ENCODE data around the gene TBC1D4. TPM values are rescaled to one million over a fixed set of nuclear protein-coding genes. Genes with fewer than 3 reads are reported as not detected.

The TBC1D4 gene
- total and polyA plus RNA-seq, 2 experiments from 2014 or later = 5.5 to 13.5 TPM

- Histone ChIP-seq H3K79me2 (ENCODE audit: insufficient read depth) (peaks cover 12% of the 10 kb centered on the region), H3K27me3 (replicated peaks; ENCODE audit: insufficient read depth) (no peaks in the 10 kb centered on the region), H3K9me2 (ENCODE audit: insufficient read depth) (no peaks in the 10 kb centered on the region), H4K20me1 (ENCODE audit: insufficient read depth) (no peaks in the 10 kb centered on the region), H3K4me1 (ENCODE audit: insufficient read depth) (peaks cover 16% of the 10 kb centered on the region), H3K36me3 (ENCODE audit: low read depth) (no peaks in the 10 kb centered on the region), H3K27ac (peak overlapping the region; percentile 18), H3K9ac (peak overlapping the region; percentile 56), H2AFZ (peak overlapping the region; percentile 64), H3K9me3 (ENCODE audit: low read depth) (no peaks in the 10 kb centered on the region), H3F3A (ENCODE audit: insufficient read depth) (peaks cover 9% of the 10 kb centered on the region), H3K4me3 (peak overlapping the region; percentile 60), H3K4me2 (ENCODE audit: unreplicated experiment) (peak overlapping the region; percentile 82)
- WGBS, 2 experiments (ENCODE audit: low coverage in 1 of 2, low lambda C conversion rate in 2 of 2, missing lambda C conversion rate in 2 of 2) = 9 to 10% methylated on average over 7 of the region's 7 CpGs
- DNase-seq = peak; percentile 59
- in situ Hi-C loops (cut with MboI) = no loop called here
- TF ChIP-seq EZH2 (IDR thresholded peaks at IDR 0.05; ENCODE audit: insufficient read depth, poor library complexity, severe bottlenecking) (no peak), EZH2phosphoT487 (IDR thresholded peaks at IDR 0.05; ENCODE audit: insufficient read depth, low read depth) (no peak)
Observed at GRCh38 chr13:75445717-75446499, 36.1 kb downstream of the TBC1D4 start.

- H3K36me3 ChIP-seq (ENCODE audit: low read depth) = no peaks in the 10 kb centered on the region
- peaks cover 16% of the 10 kb centered on the region for H3K4me1 ChIP-seq (ENCODE audit: insufficient read depth)
- WGBS, 2 experiments (ENCODE audit: low coverage in 1 of 2, low lambda C conversion rate in 2 of 2, missing lambda C conversion rate in 2 of 2) = 98 to 99% methylated on average over 6 of the region's 6 CpGs
- H3K9me3 ChIP-seq (ENCODE audit: low read depth) = no peaks in the 10 kb centered on the region
- H3K9ac ChIP-seq = no peak overlapping the region
- H3K4me2 ChIP-seq (ENCODE audit: unreplicated experiment) = no peak overlapping the region
- H3K27ac ChIP-seq = no peak overlapping the region
- in situ Hi-C loops (cut with MboI) = no loop called here
- H3K27me3 ChIP-seq (replicated peaks; ENCODE audit: insufficient read depth) = no peaks in the 10 kb centered on the region
- no peaks in the 10 kb centered on the region for H3K9me2 ChIP-seq (ENCODE audit: insufficient read depth)
- no peak overlapping the region for H2AFZ ChIP-seq
- no peak for DNase-seq
- no peak for TF ChIP-seq EZH2phosphoT487 (IDR thresholded peaks at IDR 0.05; ENCODE audit: insufficient read depth, low read depth)
- TF ChIP-seq EZH2 (IDR thresholded peaks at IDR 0.05; ENCODE audit: insufficient read depth, poor library complexity, severe bottlenecking) = no peak
- H3K79me2 ChIP-seq (ENCODE audit: insufficient read depth) = peaks cover 25% of the 10 kb centered on the region
- H4K20me1 ChIP-seq (ENCODE audit: insufficient read depth) = no peaks in the 10 kb centered on the region
- H3F3A ChIP-seq (ENCODE audit: insufficient read depth) = peaks cover 9% of the 10 kb centered on the region
- H3K4me3 ChIP-seq = no peak overlapping the region
Observed at GRCh38 chr13:75444016-75444415, 38.0 kb downstream of the TBC1D4 start.

GRCh38 chr13:75443356-75443958, 38.5 kb downstream of the TBC1D4 start:
- Histone ChIP-seq H3K27ac (no peak overlapping the region), H3K4me2 (ENCODE audit: unreplicated experiment) (no peak overlapping the region), H3K36me3 (ENCODE audit: low read depth) (no peaks in the 10 kb centered on the region), H3K9me3 (ENCODE audit: low read depth) (no peaks in the 10 kb centered on the region), H3F3A (ENCODE audit: insufficient read depth) (peaks cover 9% of the 10 kb centered on the region), H4K20me1 (ENCODE audit: insufficient read depth) (no peaks in the 10 kb centered on the region), H3K4me3 (no peak overlapping the region), H3K9me2 (ENCODE audit: insufficient read depth) (no peaks in the 10 kb centered on the region), H3K79me2 (ENCODE audit: insufficient read depth) (peaks cover 25% of the 10 kb centered on the region), H3K9ac (no peak overlapping the region), H2AFZ (no peak overlapping the region), H3K4me1 (ENCODE audit: insufficient read depth) (peaks cover 16% of the 10 kb centered on the region), H3K27me3 (replicated peaks; ENCODE audit: insufficient read depth) (no peaks in the 10 kb centered on the region)
- no peak for DNase-seq
- in situ Hi-C loops (cut with MboI) = no loop called here
- 86% methylated on average over 8 of the region's 8 CpGs for WGBS, 2 experiments (ENCODE audit: low coverage in 1 of 2, low lambda C conversion rate in 2 of 2, missing lambda C conversion rate in 2 of 2)
- TF ChIP-seq EZH2phosphoT487 (IDR thresholded peaks at IDR 0.05; ENCODE audit: insufficient read depth, low read depth) = no peak
- no peak for TF ChIP-seq EZH2 (IDR thresholded peaks at IDR 0.05; ENCODE audit: insufficient read depth, poor library complexity, severe bottlenecking)

- no peak overlapping the region for H3K27ac ChIP-seq
- no peak overlapping the region for H3K9ac ChIP-seq
- in situ Hi-C loops (cut with MboI) = no loop called here
- no peaks in the 10 kb centered on the region for H4K20me1 ChIP-seq (ENCODE audit: insufficient read depth)
- H3K27me3 ChIP-seq (replicated peaks; ENCODE audit: insufficient read depth) = no peaks in the 10 kb centered on the region
- no peak overlapping the region for H2AFZ ChIP-seq
- H3K4me2 ChIP-seq (ENCODE audit: unreplicated experiment) = no peak overlapping the region
- H3K4me1 ChIP-seq (ENCODE audit: insufficient read depth) = peaks cover 16% of the 10 kb centered on the region
- no peaks in the 10 kb centered on the region for H3K36me3 ChIP-seq (ENCODE audit: low read depth)
- 78 to 84% methylated on average over 6 of the region's 6 CpGs for WGBS, 2 experiments (ENCODE audit: low coverage in 1 of 2, low lambda C conversion rate in 2 of 2, missing lambda C conversion rate in 2 of 2)
- no peak for DNase-seq
- TF ChIP-seq EZH2phosphoT487 (IDR thresholded peaks at IDR 0.05; ENCODE audit: insufficient read depth, low read depth) (no peak), EZH2 (IDR thresholded peaks at IDR 0.05; ENCODE audit: insufficient read depth, poor library complexity, severe bottlenecking) (no peak)
- H3K79me2 ChIP-seq (ENCODE audit: insufficient read depth) = peaks cover 25% of the 10 kb centered on the region
- peaks cover 9% of the 10 kb centered on the region for H3F3A ChIP-seq (ENCODE audit: insufficient read depth)
- H3K4me3 ChIP-seq = no peak overlapping the region
- no peaks in the 10 kb centered on the region for H3K9me3 ChIP-seq (ENCODE audit: low read depth)
- H3K9me2 ChIP-seq (ENCODE audit: insufficient read depth) = no peaks in the 10 kb centered on the region
Observed at GRCh38 chr13:75442736-75443234, 39.2 kb downstream of the TBC1D4 start.

Measured in GM23248 (cell line).